C4-2B (cell line): Measurements from ENCODE around the gene CES4A.

Experiments
- H3K27ac ChIP-seq: fragments of 450-650 bp; 2 replicates; pipeline ENCODE4 v1.5.1; 2017
- ZFX ChIP-seq: fragments of 450-650 bp; IDR thresholded peaks from 2 replicates; pipeline ENCODE4 v1.6.1; 2017
- TF ChIP-seq, protein P1 (sequence below): fragments of 450-650 bp; conservative IDR thresholded peaks from 2 replicates; pipeline ENCODE4 v1.5.1; 2017; ENCODE audit warnings: mild to moderate bottlenecking

CES4A gene

DNA sequence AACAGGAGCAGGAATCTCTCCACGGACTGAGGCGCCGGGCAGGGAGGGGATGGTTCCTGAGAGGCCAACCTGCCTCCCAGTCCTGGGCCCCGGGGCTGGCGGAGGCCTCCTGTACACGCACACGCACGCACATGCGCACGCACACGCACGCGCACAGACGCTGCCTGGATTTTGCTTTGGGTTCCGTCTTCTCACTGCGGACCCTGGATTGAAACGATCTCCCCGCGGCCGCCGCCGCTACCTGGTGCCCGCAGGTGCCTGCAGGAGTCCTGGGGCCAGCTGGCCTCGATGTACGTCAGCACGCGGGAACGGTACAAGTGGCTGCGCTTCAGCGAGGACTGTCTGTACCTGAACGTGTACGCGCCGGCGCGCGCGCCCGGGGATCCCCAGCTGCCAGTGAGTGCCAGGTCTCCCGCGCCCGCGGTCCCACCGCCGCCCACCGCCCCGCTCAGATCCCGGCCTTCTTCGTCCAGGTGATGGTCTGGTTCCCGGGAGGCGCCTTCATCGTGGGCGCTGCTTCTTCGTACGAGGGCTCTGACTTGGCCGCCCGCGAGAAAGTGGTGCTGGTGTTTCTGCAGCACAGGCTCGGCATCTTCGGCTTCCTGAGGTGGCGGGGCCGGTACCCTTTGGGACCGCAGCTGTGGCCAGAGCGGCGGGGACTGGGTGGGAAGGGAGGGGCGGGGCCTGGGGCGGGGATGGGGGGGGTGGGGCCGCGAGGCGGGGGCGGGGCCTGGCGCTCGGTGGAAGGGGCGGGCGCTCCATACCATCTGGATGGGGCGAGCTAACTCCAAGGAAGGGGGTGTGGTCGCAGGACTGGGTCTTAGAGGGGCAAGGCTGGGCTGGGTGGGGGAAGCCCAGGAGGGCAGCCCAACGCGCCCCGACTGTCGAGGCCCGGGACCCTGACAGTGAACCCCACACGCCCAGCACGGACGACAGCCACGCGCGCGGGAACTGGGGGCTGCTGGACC, 12.3 kb downstream of the CES4A start:
- TF ChIP-seq, protein P1, sequence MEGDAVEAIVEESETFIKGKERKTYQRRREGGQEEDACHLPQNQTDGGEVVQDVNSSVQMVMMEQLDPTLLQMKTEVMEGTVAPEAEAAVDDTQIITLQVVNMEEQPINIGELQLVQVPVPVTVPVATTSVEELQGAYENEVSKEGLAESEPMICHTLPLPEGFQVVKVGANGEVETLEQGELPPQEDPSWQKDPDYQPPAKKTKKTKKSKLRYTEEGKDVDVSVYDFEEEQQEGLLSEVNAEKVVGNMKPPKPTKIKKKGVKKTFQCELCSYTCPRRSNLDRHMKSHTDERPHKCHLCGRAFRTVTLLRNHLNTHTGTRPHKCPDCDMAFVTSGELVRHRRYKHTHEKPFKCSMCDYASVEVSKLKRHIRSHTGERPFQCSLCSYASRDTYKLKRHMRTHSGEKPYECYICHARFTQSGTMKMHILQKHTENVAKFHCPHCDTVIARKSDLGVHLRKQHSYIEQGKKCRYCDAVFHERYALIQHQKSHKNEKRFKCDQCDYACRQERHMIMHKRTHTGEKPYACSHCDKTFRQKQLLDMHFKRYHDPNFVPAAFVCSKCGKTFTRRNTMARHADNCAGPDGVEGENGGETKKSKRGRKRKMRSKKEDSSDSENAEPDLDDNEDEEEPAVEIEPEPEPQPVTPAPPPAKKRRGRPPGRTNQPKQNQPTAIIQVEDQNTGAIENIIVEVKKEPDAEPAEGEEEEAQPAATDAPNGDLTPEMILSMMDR, result no peak
- no peak for TF ChIP-seq ZFX
- no peak overlapping the region; the same call in 1 of the 2 replicates for H3K27ac ChIP-seq

DNA sequence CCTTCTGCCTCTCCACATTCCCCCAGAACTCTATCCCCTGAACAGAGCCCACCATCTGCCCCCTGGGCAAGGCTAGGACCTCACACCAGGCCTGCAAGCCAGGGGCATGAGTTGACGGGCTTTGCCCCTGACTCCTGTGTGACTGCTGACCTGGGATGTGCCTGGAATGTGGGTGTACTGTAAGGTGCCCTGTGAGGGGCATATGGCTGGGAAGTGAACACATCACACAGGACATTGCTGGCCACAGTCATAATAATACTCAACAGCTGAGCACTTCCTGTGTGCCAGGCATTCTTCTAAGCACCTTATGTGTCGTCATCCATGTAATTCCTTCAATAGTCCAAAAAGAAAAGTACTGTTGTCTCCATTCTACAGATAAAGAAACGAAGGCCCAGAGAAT, 13.3 kb downstream of the CES4A start:
- no peak overlapping the region for H3K27ac ChIP-seq
- no peak for TF ChIP-seq ZFX
- TF ChIP-seq, protein P1, result no peak

DNA sequence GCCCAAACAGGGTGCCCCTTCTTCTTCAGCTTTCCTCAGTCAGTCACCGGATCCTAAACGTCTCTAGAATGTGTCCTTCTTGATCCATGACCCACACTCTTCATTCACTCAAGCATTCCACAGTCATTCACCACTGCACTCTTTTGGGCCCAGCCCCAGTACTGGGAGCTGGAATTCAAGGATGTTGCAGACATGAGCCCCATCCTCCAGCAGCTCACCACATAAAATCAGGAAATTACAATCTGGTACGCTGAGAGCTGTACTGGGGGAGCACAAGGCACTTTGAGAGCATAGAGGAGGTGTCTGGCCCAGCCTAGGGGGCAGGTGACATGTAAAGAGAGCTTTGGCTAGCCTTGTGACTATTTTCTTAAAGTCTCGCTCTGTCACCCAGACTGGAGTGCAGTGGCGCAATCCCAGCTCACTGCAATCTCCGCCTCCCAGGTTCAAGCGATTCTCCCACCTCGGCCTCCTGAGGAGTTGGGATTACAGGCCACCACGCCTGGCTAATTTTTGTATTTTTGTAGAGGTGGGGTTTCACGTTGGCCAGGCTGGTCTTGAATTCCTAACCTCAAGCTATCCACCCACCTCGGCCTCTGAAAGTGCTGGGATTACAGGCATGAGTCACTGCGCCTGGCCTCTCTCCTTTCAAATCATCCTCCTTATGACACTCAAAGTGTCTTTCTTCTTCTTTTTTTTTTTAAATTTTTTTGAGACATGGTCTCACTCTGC, 18.7 kb downstream of the CES4A start:
- no peak overlapping the region for H3K27ac ChIP-seq
- no peak for TF ChIP-seq ZFX
- TF ChIP-seq, protein P1, result no peak

DNA sequence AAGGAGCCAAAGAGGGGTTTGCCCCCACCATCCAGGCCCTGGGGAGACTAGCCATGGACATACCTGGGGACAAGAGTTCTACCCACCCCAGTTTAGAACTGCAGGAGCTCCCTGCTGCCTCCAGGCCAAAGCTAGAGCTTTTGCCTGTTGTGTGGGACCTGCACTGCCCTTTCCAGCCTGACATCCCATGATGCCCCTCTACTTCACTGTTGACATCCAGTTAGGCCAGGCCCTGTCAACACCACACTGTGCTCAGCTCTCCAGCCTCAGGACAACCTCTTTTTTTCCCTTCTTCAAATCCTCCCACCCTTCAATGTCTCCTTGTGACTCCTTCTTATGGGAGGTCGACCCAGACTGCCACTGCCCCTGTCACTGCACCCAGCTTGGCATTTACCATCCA, 20.8 kb downstream of the CES4A start:
- H3K27ac ChIP-seq, result no peak overlapping the region
- no peak for TF ChIP-seq ZFX
- TF ChIP-seq, protein P1, result no peak

DNA sequence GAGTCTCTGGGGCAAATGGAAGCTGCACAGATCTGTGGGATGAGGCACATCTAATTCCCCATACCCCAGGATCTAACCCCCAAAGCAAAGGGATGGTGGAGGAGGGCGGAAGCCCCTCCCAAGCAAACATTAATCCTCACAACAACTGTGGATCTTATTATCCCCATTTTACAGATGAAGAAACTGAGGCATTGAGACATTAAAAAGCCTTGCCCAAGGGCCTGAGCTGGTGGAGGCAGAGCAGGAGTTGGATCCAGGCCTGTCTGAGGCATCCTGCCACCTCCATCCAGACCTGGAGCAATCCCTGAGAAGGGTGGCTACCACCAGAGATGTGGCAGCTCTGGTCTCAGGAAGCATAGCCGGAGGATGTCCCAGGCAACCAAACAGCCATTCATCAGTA, 22.9 kb downstream of the CES4A start:
- H3K27ac ChIP-seq, result no peak overlapping the region
- TF ChIP-seq, protein P1, result no peak
- TF ChIP-seq ZFX, result no peak

DNA sequence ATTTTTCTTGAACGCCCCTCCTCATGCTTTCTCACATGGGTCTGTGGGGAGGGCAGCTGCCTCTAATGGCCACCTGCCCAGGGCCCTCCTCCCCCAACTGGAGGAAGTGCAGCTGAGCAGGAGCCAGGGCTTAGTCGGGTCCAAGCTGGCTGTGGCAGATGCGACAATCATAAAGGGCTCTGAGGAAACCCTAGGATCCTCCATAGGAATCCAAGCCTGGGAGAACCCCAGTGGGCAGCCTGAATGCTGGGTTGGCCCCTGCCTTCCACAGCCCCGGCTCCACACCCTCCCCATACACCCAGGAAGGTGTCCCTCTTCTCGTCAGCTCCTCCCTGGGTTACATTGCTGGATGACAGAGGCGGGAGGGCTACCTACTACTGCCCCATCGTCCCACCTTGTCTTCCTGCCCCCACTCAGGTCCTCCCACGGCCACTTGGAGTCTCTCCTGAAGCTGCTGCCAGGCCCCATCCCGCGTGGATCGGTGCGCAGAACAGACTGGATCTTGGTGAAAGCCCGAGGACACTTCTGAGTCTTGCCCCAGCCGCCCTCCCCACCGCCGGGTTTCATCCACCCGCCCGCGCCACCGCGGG, 24.9 kb downstream of the CES4A start:
- no peak overlapping the region for H3K27ac ChIP-seq
- TF ChIP-seq ZFX, result no peak
- TF ChIP-seq, protein P1, result no peak
